Stromal cell of bone marrow (primary cell): ENCODE measurements around the gene FAM32A.

Experiments used
- DNase-seq: peaks from one replicate; pipeline ENCODE4 v3.0.0-alpha.2; 2012; ENCODE audit warnings: low read depth

FAM32A gene

GRCh38 chr19:16225279-16226183, 40.3 kb downstream of the FAM32A start:
- DNase-seq: no peak

DNA sequence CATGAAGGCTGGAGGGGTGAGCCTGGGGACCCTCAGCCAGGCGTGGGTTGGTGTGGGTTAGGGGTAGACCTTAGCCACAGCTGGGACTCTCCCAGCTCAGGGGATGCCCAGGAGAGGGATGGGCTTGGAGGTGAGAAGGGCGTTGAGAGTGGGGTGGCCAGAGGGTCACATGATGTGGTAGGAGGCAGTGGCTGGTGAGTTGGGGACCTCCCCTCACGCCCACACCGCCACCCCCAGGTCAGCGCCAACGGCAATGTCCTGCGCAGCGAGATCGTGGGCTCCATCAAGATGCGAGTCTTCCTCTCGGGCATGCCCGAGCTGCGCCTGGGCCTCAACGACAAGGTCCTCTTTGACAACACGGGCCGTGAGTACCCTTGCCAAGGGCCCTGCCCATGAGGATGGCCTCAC, 41.0 kb downstream of the FAM32A start:
- DNase-seq: no peak

DNA sequence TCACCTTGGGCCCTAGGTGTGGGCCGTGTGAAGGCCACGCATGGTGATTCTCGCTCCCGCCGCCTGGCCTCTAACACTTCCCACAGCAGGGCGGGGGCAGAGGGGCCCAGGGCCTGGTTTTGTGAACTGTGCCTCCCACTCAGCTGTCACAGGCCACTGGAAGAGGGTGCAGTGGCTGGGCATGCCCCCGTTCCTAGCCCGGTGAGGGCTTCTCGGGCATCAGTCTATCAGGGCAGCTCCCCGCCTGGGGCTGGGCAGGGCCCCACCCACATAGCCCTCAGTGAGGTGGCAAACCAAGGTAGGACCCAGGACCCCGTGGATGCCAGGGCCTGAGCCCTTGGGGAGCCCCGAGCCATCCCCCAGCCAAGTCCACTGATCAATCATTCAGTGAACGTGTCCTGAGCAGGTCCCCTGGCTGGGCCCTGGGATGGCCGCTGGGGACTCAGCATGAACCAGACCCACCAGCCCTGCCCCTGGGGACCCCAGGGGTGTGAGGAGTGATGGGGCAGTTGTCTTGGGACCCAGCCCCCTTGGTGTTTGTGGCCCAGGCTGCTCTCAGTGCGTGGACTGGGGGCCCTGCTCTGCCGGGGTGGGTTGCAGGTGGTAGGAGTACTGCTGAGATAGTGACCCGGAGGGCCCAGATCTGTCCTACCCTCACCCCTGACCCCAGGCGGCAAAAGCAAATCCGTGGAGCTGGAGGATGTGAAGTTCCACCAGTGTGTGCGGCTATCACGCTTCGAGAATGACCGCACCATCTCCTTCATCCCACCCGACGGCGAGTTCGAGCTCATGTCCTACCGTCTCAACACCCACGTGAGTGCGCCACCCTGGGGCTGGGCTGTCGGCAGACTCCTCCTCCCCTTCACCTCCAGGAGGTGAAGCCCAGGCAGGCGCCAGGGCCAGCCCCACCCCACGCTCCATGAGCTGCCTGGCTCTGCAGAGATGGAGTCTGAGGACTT, 41.9 kb downstream of the FAM32A start:
- no peak for DNase-seq

DNA sequence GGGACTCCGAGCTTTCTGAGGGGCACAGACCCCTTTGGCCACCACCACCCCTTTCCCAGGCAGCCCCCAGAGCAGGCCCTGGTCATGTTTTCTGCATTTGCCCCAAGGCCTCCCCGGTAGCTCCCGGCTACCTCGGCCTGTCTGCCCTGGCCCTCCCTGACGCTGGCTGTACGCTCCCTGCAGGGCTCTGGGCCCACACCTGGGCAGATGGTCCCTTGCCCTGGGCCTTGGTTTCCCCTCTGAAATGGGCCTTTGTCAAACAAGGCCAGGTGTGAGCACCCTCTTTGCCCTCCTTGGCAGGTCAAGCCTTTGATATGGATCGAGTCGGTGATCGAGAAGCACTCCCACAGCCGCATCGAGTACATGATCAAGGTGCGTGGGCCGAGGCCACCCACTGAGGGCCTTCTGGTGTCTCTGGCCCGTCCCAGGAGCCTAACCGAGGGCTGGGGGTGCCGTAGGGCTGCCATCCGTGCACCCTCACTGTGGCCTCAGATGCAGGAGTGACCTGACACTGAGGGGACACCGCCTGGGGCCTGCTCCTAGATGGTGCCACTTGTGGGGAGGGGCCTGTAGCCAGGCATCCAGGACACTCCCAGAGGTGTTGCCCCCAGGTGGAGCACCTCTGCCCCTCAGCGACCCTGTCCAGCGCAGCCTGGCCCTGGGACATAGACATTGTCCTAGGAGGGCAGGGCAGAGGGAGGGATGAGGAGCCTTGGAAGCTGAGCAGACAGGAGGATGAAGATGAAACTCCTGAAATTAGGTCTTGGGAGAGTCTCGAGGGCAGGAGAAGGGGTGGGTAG, 42.8 kb downstream of the FAM32A start:
- no peak for DNase-seq

DNA sequence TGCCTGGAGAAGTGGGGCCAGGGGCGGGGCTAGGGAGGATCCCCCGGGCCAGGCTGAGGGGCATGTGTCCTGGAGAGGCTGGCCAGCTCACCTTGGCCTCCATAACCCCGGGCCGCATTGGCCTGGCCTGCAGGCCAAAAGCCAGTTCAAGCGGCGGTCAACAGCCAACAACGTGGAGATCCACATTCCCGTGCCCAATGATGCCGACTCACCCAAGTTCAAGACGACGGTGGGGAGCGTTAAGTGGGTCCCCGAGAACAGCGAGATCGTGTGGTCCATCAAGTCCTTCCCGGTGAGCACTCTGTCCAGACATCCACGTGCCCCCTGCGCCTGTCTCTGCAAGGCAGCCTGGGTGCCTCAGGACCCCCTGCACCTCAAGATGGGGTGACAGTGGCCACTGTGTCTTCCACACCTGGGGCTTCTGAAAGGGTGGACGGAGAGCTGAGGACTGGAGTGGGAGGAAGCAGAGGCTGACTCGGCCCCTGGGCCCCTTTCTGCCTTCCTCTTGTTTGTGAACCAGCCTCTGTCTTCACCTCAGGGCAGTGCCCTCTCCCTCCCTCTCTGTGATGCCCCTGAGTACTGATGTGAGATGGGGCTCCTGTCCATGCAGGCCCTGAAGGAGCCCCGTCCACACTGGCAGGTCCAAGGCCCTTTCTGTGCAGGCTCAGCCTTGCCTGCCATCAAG, 43.6 kb downstream of the FAM32A start:
- no peak for DNase-seq

DNA sequence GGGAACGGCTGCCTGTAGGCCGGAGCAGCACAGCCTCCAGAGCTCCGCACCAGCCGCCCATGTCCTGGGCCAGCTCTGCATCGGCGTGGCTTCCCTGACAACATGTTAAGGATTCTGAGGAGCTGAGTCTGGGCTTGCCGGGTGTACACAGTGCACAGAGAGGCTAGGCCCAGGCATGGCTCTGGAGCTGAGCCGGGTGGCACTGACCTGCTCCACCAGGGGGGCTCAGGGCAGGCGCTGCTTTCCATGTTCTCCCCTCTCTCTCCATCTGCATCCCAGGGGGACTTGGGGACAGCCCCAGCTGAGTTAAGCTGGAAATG, 44.1 kb downstream of the FAM32A start:
- DNase-seq: no peak

GRCh38 chr19:16232127-16232526, 46.9 kb downstream of the FAM32A start:
- no peak for DNase-seq

GRCh38 chr19:16232568-16232967, 47.4 kb downstream of the FAM32A start:
- no peak for DNase-seq

GRCh38 chr19:16233081-16233776, 48.0 kb downstream of the FAM32A start:
- no peak for DNase-seq

GRCh38 chr19:16233836-16234551, 48.8 kb downstream of the FAM32A start:
- no peak for DNase-seq

GRCh38 chr19:16234552-16235445, 49.6 kb downstream of the FAM32A start:
- DNase-seq: no peak

DNA sequence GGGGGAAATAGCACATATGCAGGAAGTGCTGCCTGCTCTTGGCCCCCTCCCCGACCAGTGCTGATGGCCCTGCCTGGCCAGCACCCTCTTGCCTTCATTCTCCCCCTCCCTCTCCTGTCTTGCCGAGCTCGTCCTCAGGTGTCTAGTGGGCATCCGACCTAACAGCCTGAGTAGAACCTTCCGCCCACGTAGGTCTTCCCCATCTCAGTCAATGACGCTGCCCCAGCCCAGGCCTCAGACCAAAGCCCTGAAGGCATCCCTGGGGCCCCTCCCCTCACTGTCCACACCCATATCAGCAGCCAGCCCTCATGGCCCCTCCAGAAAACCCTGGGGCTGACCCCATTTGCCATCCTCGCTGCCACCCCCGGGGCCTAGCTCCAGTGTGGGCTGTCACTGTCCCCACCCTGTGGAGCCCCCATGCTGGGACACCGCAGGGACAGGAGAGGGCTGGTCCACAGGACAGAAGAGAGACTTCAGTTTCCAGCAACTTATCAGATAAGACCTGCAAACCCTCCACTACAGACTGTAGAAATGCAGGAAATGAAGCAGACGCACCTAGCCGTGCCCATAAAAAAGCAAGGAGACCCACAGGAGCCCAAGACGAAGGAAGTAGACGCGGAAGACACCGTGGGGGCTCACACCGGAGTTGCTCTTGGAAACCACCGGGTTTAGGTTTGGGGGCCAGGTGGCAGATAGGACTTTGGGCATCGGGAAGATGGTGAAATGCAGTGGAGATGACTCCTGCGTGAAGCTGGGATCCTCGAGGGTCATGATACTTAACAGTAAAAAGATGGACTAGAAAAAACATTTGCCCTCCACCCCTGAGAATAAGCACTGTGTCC, 50.8 kb downstream of the FAM32A start:
- no peak for DNase-seq
